ENCODE data around the gene KCP. TPM values are rescaled to one million over a fixed set of nuclear protein-coding genes. Genes with fewer than 3 reads are reported as not detected.

The KCP gene
- total RNA-seq, 8 experiments from 2014 or later: 0.22 to 1.5 (median 0.32) TPM

GRCh38 chr7:128935342-128935730, 24.8 kb upstream of the KCP start:
- 14 to 100% (median 83%) methylated on average over 1 to 6 of the region's 6 CpGs; no CpG with 5 or more reads in 3 of the 10 experiments for WGBS, 10 experiments
- ATAC-seq (replicated peaks in 6 of 8): no peak
- no peaks in the 10 kb centered on the region for H3K4me1 ChIP-seq (replicated peaks in 1 of 2)
- no peak overlapping the region for H3K27ac ChIP-seq
- in situ Hi-C loops (cut with MboI; ENCODE audit: low pct_unique_long_range_greater_than_20kb in 2 of 9, low sequenced_read_pairs in 9 of 9, unreplicated experiment in 9 of 9): no loop called here
- no peak overlapping the region for H3K4me3 ChIP-seq

DNA sequence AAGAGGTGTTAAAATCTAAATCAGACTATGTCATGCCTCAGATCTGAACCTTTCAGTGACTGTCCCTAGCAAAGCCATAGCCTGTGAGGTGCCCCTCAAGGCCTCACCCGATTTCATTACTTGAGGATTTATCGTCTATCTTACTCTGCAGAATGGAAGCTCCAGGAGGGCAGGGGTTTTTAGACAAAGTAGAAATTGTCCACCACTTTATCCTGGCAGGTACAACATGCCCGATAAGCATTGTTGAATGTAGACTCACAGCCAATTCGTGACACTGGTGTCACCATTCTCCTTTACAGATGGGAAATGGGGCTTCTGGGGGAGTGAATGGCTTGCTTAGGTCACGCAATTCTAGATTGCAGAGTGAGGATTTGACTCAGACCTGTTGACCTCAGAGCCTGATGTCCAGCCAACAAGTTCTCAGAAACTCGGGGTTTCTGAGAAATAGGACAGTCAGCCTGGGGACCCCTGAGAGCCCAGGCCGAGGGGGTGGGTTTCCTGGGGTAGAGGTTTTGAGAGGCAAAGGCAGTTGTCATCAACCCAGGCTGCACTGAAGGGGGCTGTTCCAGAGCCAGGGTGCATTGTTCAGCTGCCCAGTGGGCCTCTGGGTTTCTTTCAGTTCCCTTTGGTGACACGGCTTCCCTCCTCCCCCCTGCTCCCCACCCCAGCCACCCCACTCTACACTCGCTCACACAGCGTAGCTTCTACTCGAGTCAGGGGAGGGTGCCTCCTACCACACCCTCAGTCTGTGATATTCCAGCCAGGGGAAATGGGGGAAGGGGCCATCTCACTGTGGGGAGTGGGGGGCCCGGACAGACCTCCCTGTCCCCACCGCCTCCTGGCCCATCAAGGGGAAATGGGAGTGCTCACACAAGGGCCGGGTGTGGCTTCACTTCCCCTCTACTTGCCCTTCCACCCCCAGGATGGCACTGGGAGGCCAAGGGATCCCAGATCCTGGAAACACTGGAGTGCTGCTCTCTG, 24.1 kb upstream of the KCP start:
- no peak for ATAC-seq (replicated peaks in 6 of 8)
- in situ Hi-C loops (cut with MboI; ENCODE audit: low pct_unique_long_range_greater_than_20kb in 2 of 9, low sequenced_read_pairs in 9 of 9, unreplicated experiment in 9 of 9): no loop called here
- WGBS, 10 experiments: 40 to 100% (median 77%) methylated on average over 1 to 6 of the region's 14 CpGs; no CpG with 5 or more reads in 3 of the 10 experiments
- H3K4me1 ChIP-seq (replicated peaks in 1 of 2): no peaks in the 10 kb centered on the region
- H3K27ac ChIP-seq: no peak overlapping the region
- no peak overlapping the region for H3K4me3 ChIP-seq

- H3K4me3 ChIP-seq: no peak overlapping the region
- no peaks in the 10 kb centered on the region for H3K4me1 ChIP-seq (replicated peaks in 1 of 2)
- 16 to 100% (median 71%) methylated on average over 1 to 10 of the region's 15 CpGs; no CpG with 5 or more reads in 2 of the 10 experiments for WGBS, 10 experiments
- in situ Hi-C loops (cut with MboI; ENCODE audit: low pct_unique_long_range_greater_than_20kb in 2 of 9, low sequenced_read_pairs in 9 of 9, unreplicated experiment in 9 of 9): no loop called here
- ATAC-seq (replicated peaks in 6 of 8): peak in 1 of 8 experiments; percentile 24
- H3K27ac ChIP-seq: no peak overlapping the region
Measured at GRCh38 chr7:128933180-128933891, 22.8 kb upstream of the KCP start.

GRCh38 chr7:128932862-128933179, 22.3 kb upstream of the KCP start:
- ATAC-seq (replicated peaks in 6 of 8): no peak

DNA sequence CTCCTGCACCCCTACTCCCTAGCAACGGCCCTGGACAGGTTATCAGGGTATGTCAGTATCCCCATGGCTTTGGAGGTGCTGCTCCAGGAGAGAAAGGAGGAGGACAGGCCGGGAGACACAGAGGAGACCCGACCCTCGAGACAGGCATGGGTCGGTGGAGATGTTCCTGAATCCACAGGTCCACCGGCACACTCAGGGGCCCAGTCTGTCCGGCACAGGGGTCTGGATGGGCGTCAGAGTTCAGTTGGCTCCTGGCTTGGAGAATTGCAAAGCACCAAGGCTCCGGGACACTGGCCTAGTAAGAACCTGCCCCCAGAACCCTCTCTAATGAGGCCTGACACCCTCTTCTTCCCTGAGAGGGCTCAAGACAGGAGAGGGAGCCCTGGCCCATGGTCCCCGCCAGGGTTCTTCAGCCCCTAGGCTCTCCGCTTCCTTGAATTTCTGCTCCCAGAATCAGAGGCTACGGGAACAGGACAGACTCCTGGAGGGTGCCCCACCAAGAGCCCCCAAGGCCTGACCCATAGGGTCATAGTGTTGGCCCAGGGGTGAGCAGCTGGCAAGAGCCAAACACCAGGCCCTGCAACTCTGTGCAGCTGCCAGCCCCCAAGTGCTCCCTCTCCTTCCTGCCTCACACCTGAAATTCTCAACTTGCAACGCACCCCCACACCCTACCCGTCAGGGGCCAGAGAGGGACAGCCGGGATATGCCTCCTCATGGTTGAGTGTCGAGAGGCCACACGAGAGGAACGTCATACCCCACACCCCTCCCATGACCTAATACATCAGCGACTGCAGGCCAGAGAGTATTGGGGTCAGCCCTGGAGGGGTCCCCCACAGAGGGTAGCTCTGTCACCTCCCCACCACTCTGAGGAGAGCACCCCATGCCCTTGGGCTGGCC, 21.7 kb upstream of the KCP start:
- 56 to 83% (median 61%) methylated on average over 1 to 8 of the region's 19 CpGs; no CpG with 5 or more reads in 5 of the 10 experiments for WGBS, 10 experiments
- no peaks in the 10 kb centered on the region for H3K4me1 ChIP-seq (replicated peaks in 1 of 2)
- H3K27ac ChIP-seq: no peak overlapping the region
- in situ Hi-C loops (cut with MboI; ENCODE audit: low pct_unique_long_range_greater_than_20kb in 2 of 9, low sequenced_read_pairs in 9 of 9, unreplicated experiment in 9 of 9): no loop called here
- no peak for ATAC-seq (replicated peaks in 6 of 8)
- no peak overlapping the region for H3K4me3 ChIP-seq

More at GRCh38 chr7:128932862-128933179, 22.3 kb upstream of the KCP start:
- Histone ChIP-seq H3K4me3 (no peak overlapping the region), H3K4me1 (replicated peaks in 1 of 2) (no peaks in the 10 kb centered on the region), H3K27ac (no peak overlapping the region)
- in situ Hi-C loops (cut with MboI; ENCODE audit: low pct_unique_long_range_greater_than_20kb in 2 of 9, low sequenced_read_pairs in 9 of 9, unreplicated experiment in 9 of 9): no loop called here
- WGBS, 10 experiments: 0 to 25% methylated on average over 2 of the region's 4 CpGs; no CpG with 5 or more reads in 8 of the 10 experiments

DNA sequence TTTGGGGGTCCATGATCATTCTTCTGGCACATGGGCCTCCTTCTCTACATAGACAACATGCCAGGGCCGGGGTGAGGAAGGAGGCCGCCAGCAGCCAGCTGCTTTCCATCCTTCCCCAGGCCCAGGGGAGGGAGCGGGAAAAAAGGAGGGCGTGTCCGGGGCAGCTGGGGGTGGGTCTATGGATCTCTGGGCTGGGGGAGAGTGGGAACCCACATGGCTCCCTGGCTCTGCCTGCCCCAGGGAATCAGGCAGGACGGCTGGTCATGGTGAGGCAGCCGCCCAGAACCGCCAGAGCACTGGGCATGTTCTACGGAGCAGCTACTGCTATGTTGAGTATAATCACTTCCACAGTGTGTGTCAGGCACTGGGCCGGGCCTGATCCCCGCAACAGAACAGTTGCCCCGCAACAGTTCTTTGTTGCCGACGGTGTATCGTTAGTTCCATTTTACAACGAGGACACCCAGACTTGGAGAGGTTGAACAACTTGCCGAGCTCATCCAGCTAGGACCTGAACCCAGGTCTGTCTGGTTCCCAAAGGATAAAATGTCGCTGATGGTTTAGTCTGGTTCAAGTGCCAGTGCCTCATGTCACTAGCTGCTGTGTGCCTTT, 20.8 kb upstream of the KCP start:
- no peak overlapping the region for H3K4me3 ChIP-seq
- no peak for ATAC-seq (replicated peaks in 6 of 8)
- WGBS, 10 experiments: 50 to 100% (median 100%) methylated on average over 1 to 10 of the region's 18 CpGs; no CpG with 5 or more reads in 5 of the 10 experiments
- no peaks in the 10 kb centered on the region for H3K4me1 ChIP-seq (replicated peaks in 1 of 2)
- in situ Hi-C loops (cut with MboI; ENCODE audit: low pct_unique_long_range_greater_than_20kb in 2 of 9, low sequenced_read_pairs in 9 of 9, unreplicated experiment in 9 of 9): no loop called here
- no peak overlapping the region for H3K27ac ChIP-seq

DNA sequence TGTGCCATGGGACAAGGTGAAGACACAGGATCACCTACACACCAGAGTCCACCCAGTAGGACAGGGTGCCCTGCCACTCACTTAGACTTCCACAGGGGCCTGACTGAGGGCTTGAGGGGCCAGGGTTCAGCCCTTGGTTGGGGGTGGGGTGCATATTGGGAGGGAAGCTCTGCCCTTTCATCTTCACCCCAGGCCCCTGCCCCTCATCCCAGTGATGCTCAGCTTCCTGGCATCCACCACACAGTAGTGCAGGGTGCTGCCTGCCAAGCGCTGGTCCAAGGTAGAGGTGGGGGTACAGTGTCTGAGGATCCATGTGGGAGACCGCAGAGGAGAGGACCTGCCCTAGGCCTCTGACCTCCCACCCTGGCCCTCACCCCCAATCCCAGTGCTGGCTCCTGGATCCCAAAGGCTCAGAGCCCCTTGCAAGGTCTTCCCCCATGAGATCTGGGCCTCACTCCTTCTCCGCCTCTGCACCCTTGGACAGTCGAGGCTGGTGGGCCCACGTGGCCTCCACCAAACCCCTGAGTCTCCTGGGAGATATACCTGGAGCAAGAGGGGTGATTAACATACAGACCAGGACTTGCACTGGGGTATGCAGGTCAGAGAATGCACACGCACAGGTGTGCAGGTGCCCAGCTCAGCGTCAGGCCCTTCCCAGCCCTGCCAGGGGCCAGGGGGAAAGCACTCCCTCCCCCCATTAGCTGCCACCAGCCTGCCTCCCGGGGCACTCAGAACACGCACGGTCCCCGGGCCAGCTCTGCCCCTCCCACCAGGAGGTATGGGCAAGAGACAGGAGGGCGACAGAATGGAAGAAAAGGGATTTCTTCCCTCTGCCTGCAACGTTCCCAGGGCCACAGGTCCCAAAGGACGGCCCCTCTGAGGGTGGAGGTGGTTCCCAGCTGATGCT, 18.6 kb upstream of the KCP start:
- in situ Hi-C loops (cut with MboI; ENCODE audit: low pct_unique_long_range_greater_than_20kb in 2 of 9, low sequenced_read_pairs in 9 of 9, unreplicated experiment in 9 of 9): no loop called here
- H3K27ac ChIP-seq: no peak overlapping the region
- no peak for ATAC-seq (replicated peaks in 6 of 8)
- no peaks in the 10 kb centered on the region for H3K4me1 ChIP-seq (replicated peaks in 1 of 2)
- WGBS, 10 experiments: 20 to 75% (median 60%) methylated on average over 1 to 2 of the region's 14 CpGs; no CpG with 5 or more reads in 5 of the 10 experiments
- no peak overlapping the region for H3K4me3 ChIP-seq

- Histone ChIP-seq H3K27ac (no peak overlapping the region), H3K4me1 (replicated peaks in 1 of 2) (no peaks in the 10 kb centered on the region), H3K4me3 (no peak overlapping the region)
- in situ Hi-C loops (cut with MboI; ENCODE audit: low pct_unique_long_range_greater_than_20kb in 2 of 9, low sequenced_read_pairs in 9 of 9, unreplicated experiment in 9 of 9): no loop called here
- ATAC-seq (replicated peaks in 6 of 8): no peak
- WGBS, 10 experiments: 63 to 95% (median 80%) methylated on average over 2 to 6 of the region's 8 CpGs; no CpG with 5 or more reads in 3 of the 10 experiments
Measured at GRCh38 chr7:128928159-128928813, 17.8 kb upstream of the KCP start.

DNA sequence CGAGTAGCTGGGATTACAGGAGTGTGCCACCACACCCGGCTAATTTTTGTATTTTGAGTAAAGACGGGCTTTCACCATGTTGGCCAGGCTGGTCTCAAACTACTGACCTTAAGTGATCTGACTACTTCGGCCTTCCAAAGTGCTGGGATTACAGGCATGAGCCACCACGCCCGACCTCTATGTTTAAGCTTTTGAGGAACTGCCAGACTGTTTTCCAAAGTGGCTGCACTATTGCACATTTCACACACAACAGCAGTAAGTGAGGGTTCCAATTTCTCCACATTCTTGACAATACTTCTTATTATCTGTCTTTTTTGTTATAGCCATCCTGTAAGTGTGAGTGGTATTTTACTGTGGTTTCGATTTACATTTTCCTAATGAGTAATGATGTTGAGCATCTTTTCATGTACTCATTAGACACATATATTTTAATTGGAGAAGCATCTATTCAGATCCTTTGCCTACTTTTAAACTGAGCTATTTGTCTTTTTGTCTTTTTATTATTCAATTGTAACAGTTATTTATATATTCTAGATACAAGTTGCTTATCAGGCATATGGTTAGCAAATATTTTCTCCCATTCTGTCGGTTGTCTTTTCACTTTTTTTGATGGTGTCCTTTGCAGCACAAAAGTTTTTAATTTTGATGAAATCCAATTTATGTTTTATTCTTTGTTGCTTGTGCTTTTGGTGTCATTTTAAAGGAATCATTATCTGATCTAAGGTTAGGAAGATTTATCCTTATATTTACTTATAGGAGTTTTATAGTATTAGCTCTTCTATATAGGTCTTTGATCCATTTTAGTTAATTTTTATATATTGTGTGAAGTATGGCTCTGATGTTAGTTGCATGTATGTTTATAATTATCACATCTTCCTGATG, 14.4 kb upstream of the KCP start:
- Histone ChIP-seq H3K4me3 (no peak overlapping the region), H3K27ac (no peak overlapping the region), H3K4me1 (replicated peaks in 1 of 2) (peaks cover 0 to 8% of the 10 kb centered on the region in 2 donors)
- ATAC-seq (replicated peaks in 6 of 8): no peak
- in situ Hi-C loops (cut with MboI; ENCODE audit: low pct_unique_long_range_greater_than_20kb in 2 of 9, low sequenced_read_pairs in 9 of 9, unreplicated experiment in 9 of 9): loop anchor here in 1 of 9 experiments (25.0 kb wide), 1 partner anchor 162 kb away; no protein-coding TSS in a partner anchor
- whole genome bisulfite sequencing, 10 experiments: 39 to 95% (median 65%) methylated on average over 1 to 8 of the region's 8 CpGs

DNA sequence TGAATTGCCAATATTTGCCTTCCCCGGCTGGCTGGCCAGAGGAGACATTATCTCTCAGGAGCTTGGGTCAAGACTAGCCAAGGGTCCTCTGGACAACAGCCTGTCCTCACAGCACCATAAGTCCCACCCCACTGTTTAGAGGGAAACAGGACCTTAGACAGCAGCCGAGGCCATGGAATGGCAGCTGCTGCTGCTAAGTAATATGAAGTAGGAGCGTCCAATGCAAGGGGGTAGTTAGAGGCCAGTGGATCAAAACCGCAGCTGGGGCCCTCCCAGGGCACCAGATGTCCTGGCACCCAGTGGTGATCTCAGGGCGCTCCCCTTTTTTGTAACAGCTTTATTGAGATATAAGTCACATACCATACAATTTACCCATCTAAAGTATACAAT, 12.9 kb upstream of the KCP start:
- Histone ChIP-seq H3K4me3 (no peak overlapping the region), H3K27ac (no peak overlapping the region), H3K4me1 (replicated peaks in 1 of 2) (peaks cover 0 to 8% of the 10 kb centered on the region in 2 donors)
- ATAC-seq (replicated peaks in 6 of 8): no peak
- WGBS, 10 experiments: 20 to 100% (median 76%) methylated on average over 1 to 4 of the region's 5 CpGs; no CpG with 5 or more reads in 6 of the 10 experiments
- in situ Hi-C loops (cut with MboI; ENCODE audit: low pct_unique_long_range_greater_than_20kb in 2 of 9, low sequenced_read_pairs in 9 of 9, unreplicated experiment in 9 of 9): loop anchor here in 1 of 9 experiments (25.0 kb wide), 1 partner anchor 164 kb away; no protein-coding TSS in a partner anchor
